ENCODE measurements around the gene HCK. TPM values are rescaled to one million over a fixed set of nuclear protein-coding genes. Genes with fewer than 3 reads are reported as not detected.

Gene HCK
- total RNA-seq, 8 experiments from 2014 or later = 0.11 to 73.4 (median 0.56) TPM

GRCh38 chr20:32091888-32092346, 39.9 kb downstream of the HCK start:
- H3K27ac ChIP-seq = peak overlapping the region in 1 of 2 donors; percentile 21
- H3K4me3 ChIP-seq = no peak overlapping the region
- peaks cover 0 to 9% of the 10 kb centered on the region in 2 donors for H3K4me1 ChIP-seq (replicated peaks in 1 of 2)
- in situ Hi-C loops (cut with MboI; ENCODE audit: low pct_unique_long_range_greater_than_20kb in 2 of 9, low sequenced_read_pairs in 9 of 9, unreplicated experiment in 9 of 9) = loop anchor here in 1 of 9 experiments (25.0 kb wide), 1 partner anchor 255 kb away; the partner anchor contains the start of gene FOXS1
- 0 to 33% (median 0%) methylated on average over 1 to 7 of the region's 7 CpGs; no CpG with 5 or more reads in 1 of the 10 experiments for WGBS, 10 experiments
- ATAC-seq (replicated peaks in 6 of 8) = peak; percentile 65 to 98 (median 94)

- Histone ChIP-seq H3K4me1 (replicated peaks in 1 of 2) (no peaks in the 10 kb centered on the region), H3K4me3 (no peak overlapping the region), H3K27ac (no peak overlapping the region)
- in situ Hi-C loops (cut with MboI; ENCODE audit: low pct_unique_long_range_greater_than_20kb in 2 of 9, low sequenced_read_pairs in 9 of 9, unreplicated experiment in 9 of 9) = loop anchor here in 1 of 9 experiments (25.0 kb wide), 1 partner anchor 261 kb away; the partner anchor contains the start of gene FOXS1
- no peak for ATAC-seq (replicated peaks in 6 of 8)
- 41 to 90% (median 74%) methylated on average over 1 to 3 of the region's 6 CpGs; no CpG with 5 or more reads in 5 of the 10 experiments for WGBS, 10 experiments
These were observed 46.7 kb downstream of the HCK start for GRCh38 chr20:32098786-32099185.

GRCh38 chr20:32108814-32109391, 56.9 kb downstream of the HCK start:
- Histone ChIP-seq H3K27ac (no peak overlapping the region), H3K4me1 (replicated peaks in 1 of 2) (peaks cover 7% of the 10 kb centered on the region in 2 donors), H3K4me3 (peak overlapping the region in 4 of 5 donors; percentile 87 to 97 (median 94))
- in situ Hi-C loops (cut with MboI; ENCODE audit: low pct_unique_long_range_greater_than_20kb in 2 of 9, low sequenced_read_pairs in 9 of 9, unreplicated experiment in 9 of 9) = no loop called here
- ATAC-seq (replicated peaks in 6 of 8) = no peak
- 32 to 100% (median 84%) methylated on average over 1 to 4 of the region's 5 CpGs for WGBS, 10 experiments

GRCh38 chr20:32109392-32110172, 57.5 kb downstream of the HCK start, which contains the start of gene TM9SF4:
TSS of gene TM9SF4 (plus strand) at chr20:32109714. CDS start at chr20:32109741, 27 bp downstream.
- Histone ChIP-seq H3K27ac (peak within 1 kb of the TSS; percentile 96 to 99), H3K4me1 (replicated peaks in 1 of 2) (peaks cover 7% of the 10 kb centered on the region in 2 donors), H3K4me3 (peak within 1 kb of the TSS; percentile 84 to 97 (median 91))
- WGBS, 10 experiments = 0 to 1% (median 0%) methylated on average over 3 to 25 of the region's 38 CpGs; no CpG with 5 or more reads in 6 of the 10 experiments
- in situ Hi-C loops (cut with MboI; ENCODE audit: low pct_unique_long_range_greater_than_20kb in 2 of 9, low sequenced_read_pairs in 9 of 9, unreplicated experiment in 9 of 9) = no loop called here
- peak; percentile 69 to 99 (median 96) for ATAC-seq (replicated peaks in 6 of 8)

GRCh38 chr20:32110173-32110704, 58.2 kb downstream of the HCK start:
- WGBS, 10 experiments = 0% methylated on average over 1 to 2 of the region's 8 CpGs; no CpG with 5 or more reads in 5 of the 10 experiments
- peak overlapping the region; percentile 96 to 99 for H3K27ac ChIP-seq
- H3K4me3 ChIP-seq = peak overlapping the region; percentile 84 to 97 (median 91)
- in situ Hi-C loops (cut with MboI; ENCODE audit: low pct_unique_long_range_greater_than_20kb in 2 of 9, low sequenced_read_pairs in 9 of 9, unreplicated experiment in 9 of 9) = no loop called here
- H3K4me1 ChIP-seq (replicated peaks in 1 of 2) = peaks cover 7% of the 10 kb centered on the region in 2 donors
- peak in 1 of 8 experiments; percentile 31 for ATAC-seq (replicated peaks in 6 of 8)

GRCh38 chr20:32110727-32111126, 58.7 kb downstream of the HCK start:
- H3K27ac ChIP-seq = no peak overlapping the region
- peaks cover 7% of the 10 kb centered on the region in 2 donors for H3K4me1 ChIP-seq (replicated peaks in 1 of 2)
- in situ Hi-C loops (cut with MboI; ENCODE audit: low pct_unique_long_range_greater_than_20kb in 2 of 9, low sequenced_read_pairs in 9 of 9, unreplicated experiment in 9 of 9) = no loop called here
- peak overlapping the region; percentile 84 to 97 (median 91) for H3K4me3 ChIP-seq
- ATAC-seq (replicated peaks in 6 of 8) = no peak
- 60 to 96% (median 80%) methylated on average over 1 to 3 of the region's 3 CpGs; no CpG with 5 or more reads in 3 of the 10 experiments for WGBS, 10 experiments

GRCh38 chr20:32111156-32111686, 59.2 kb downstream of the HCK start:
- Histone ChIP-seq H3K27ac (no peak overlapping the region), H3K4me1 (replicated peaks in 1 of 2) (peaks cover 7% of the 10 kb centered on the region in 2 donors), H3K4me3 (peak overlapping the region in 2 of 5 donors; percentile 97)
- no peak for ATAC-seq (replicated peaks in 6 of 8)
- in situ Hi-C loops (cut with MboI; ENCODE audit: low pct_unique_long_range_greater_than_20kb in 2 of 9, low sequenced_read_pairs in 9 of 9, unreplicated experiment in 9 of 9) = no loop called here
- WGBS, 10 experiments = 59 to 100% (median 93%) methylated on average over 1 to 3 of the region's 3 CpGs

GRCh38 chr20:32111753-32112152, 59.7 kb downstream of the HCK start:
- Histone ChIP-seq H3K27ac (no peak overlapping the region), H3K4me1 (replicated peaks in 1 of 2) (peaks cover 7% of the 10 kb centered on the region in 2 donors), H3K4me3 (no peak overlapping the region)
- no peak for ATAC-seq (replicated peaks in 6 of 8)
- in situ Hi-C loops (cut with MboI; ENCODE audit: low pct_unique_long_range_greater_than_20kb in 2 of 9, low sequenced_read_pairs in 9 of 9, unreplicated experiment in 9 of 9) = no loop called here
- 92 to 100% (median 100%) methylated on average over 1 to 3 of the region's 3 CpGs; no CpG with 5 or more reads in 2 of the 10 experiments for WGBS, 10 experiments

- peak in 2 of 8 experiments; percentile 26 to 49 for ATAC-seq (replicated peaks in 6 of 8)
- 50 to 100% (median 89%) methylated on average over 1 to 5 of the region's 5 CpGs; no CpG with 5 or more reads in 4 of the 10 experiments for WGBS, 10 experiments
- H3K4me3 ChIP-seq = no peak overlapping the region
- in situ Hi-C loops (cut with MboI; ENCODE audit: low pct_unique_long_range_greater_than_20kb in 2 of 9, low sequenced_read_pairs in 9 of 9, unreplicated experiment in 9 of 9) = no loop called here
- H3K27ac ChIP-seq = no peak overlapping the region
- H3K4me1 ChIP-seq (replicated peaks in 1 of 2) = peaks cover 7% of the 10 kb centered on the region in 2 donors
These were observed 60.8 kb downstream of the HCK start for GRCh38 chr20:32112841-32113240.

GRCh38 chr20:32113591-32114260, 61.7 kb downstream of the HCK start:
- in situ Hi-C loops (cut with MboI; ENCODE audit: low pct_unique_long_range_greater_than_20kb in 2 of 9, low sequenced_read_pairs in 9 of 9, unreplicated experiment in 9 of 9) = no loop called here

GRCh38 chr20:32114305-32114960, 62.4 kb downstream of the HCK start:
- no peak overlapping the region for H3K4me3 ChIP-seq
- 77 to 100% (median 99%) methylated on average over 1 to 7 of the region's 8 CpGs; no CpG with 5 or more reads in 2 of the 10 experiments for WGBS, 10 experiments
- H3K4me1 ChIP-seq (replicated peaks in 1 of 2) = peaks cover 7% of the 10 kb centered on the region in 2 donors
- no peak for ATAC-seq (replicated peaks in 6 of 8)
- H3K27ac ChIP-seq = no peak overlapping the region
- in situ Hi-C loops (cut with MboI; ENCODE audit: low pct_unique_long_range_greater_than_20kb in 2 of 9, low sequenced_read_pairs in 9 of 9, unreplicated experiment in 9 of 9) = no loop called here

More at GRCh38 chr20:32113591-32114260, 61.7 kb downstream of the HCK start:
- no peak for ATAC-seq (replicated peaks in 6 of 8)
- Histone ChIP-seq H3K4me3 (no peak overlapping the region), H3K27ac (no peak overlapping the region), H3K4me1 (replicated peaks in 1 of 2) (peaks cover 7% of the 10 kb centered on the region in 2 donors)
- WGBS, 10 experiments = 60 to 100% (median 91%) methylated on average over 1 to 2 of the region's 2 CpGs

Measured in motor neuron (in vitro differentiated cells).